Measurements from ENCODE around the gene SOX18.

DNA sequence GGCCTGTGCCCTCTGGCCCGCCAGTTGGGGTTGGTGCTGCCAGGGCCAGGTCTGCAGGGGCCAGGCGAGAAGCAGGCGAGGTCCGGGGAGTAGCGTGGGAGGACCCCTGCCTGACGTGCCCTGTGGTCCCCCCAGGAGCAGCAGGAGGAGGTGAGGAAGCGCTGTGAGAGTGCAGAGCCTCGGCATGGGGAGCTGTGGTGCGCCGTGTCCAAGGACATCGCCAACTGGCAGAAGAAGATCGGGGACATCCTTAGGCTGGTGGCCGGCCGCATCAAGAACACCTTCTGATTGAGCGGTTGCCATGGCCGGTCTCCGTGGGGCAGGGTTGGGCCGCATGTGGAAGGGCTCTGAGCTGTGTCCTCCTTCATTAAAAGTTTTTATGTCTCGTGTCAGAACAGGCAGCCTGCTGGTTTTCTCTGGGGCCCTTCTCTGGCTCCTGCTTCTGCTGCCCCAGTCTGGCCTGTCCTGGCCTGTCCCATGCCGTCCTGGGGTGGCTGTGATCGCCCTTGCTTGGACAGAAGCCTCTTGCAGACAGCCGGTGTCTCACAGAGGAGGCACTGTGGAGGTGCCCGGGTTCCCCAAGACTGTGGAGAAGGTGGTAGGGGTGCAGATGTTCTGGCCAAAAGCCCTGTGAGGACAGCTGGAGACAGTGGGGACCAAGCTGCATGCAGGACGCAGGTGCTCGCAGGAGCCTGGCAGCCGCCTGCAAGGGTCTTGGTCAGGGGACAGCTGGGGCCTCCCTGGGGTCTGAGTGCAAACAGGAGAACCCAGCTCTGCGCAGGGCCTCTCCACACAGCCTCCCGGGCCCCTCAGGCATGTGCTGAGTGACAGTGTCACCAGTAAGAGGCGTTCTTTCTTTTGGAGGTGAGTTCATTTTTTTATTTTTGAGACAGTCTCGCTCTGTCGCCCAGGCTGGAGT, 16.5 kb downstream of the SOX18 start:
- TF ChIP-seq POLR2A (IDR thresholded peaks at IDR 0.05; ENCODE audit: low read depth, low read length) (no peak), POLR2AphosphoS5 (IDR thresholded peaks at IDR 0.05; ENCODE audit: low read depth, low read length) (no peak), TAF1 (IDR thresholded peaks at IDR 0.05; ENCODE audit: low read depth, low read length) (no peak), POU2F2 (IDR thresholded peaks at IDR 0.05; ENCODE audit: low read depth, low read length) (no peak)
